ENCODE results near the gene LNPEP.

LNPEP gene

GRCh38 chr5:97062046-97062445 lies 126.2 kb downstream of the LNPEP start:
- no peak for DNase-seq (ENCODE audit: low read depth)
- H3K4me3 ChIP-seq (ENCODE audit: low read depth, low read length): no peak overlapping the region
- TF ChIP-seq CTCF (IDR thresholded peaks at IDR 0.05; ENCODE audit: control insufficient read depth, extremely low read depth, insufficient read depth): no peak

GRCh38 chr5:97063251-97063650 lies 127.4 kb downstream of the LNPEP start:
- DNase-seq (ENCODE audit: low read depth): no peak

GRCh38 chr5:97065475-97065874 lies 129.6 kb downstream of the LNPEP start:
- no peak for TF ChIP-seq CTCF (IDR thresholded peaks at IDR 0.05; ENCODE audit: control insufficient read depth, extremely low read depth, insufficient read depth)
- H3K4me3 ChIP-seq (ENCODE audit: low read depth, low read length): no peak overlapping the region
- no peak for DNase-seq (ENCODE audit: low read depth)

More at GRCh38 chr5:97063251-97063650, 127.4 kb downstream of the LNPEP start:
- H3K4me3 ChIP-seq (ENCODE audit: low read depth, low read length): no peak overlapping the region
- no peak for TF ChIP-seq CTCF (IDR thresholded peaks at IDR 0.05; ENCODE audit: control insufficient read depth, extremely low read depth, insufficient read depth)

GRCh38 chr5:97067296-97067850 lies 131.5 kb downstream of the LNPEP start:
- DNase-seq (ENCODE audit: low read depth): no peak
- no peak for TF ChIP-seq CTCF (IDR thresholded peaks at IDR 0.05; ENCODE audit: control insufficient read depth, extremely low read depth, insufficient read depth)
- H3K4me3 ChIP-seq (ENCODE audit: low read depth, low read length): no peak overlapping the region

- no peak overlapping the region for H3K4me3 ChIP-seq (ENCODE audit: low read depth, low read length)
- TF ChIP-seq CTCF (IDR thresholded peaks at IDR 0.05; ENCODE audit: control insufficient read depth, extremely low read depth, insufficient read depth): no peak
- no peak for DNase-seq (ENCODE audit: low read depth)
These were observed 134.4 kb downstream of the LNPEP start for GRCh38 chr5:97070234-97070633.

- no peak overlapping the region for H3K4me3 ChIP-seq (ENCODE audit: low read depth, low read length)
- no peak for DNase-seq (ENCODE audit: low read depth)
- TF ChIP-seq CTCF (IDR thresholded peaks at IDR 0.05; ENCODE audit: control insufficient read depth, extremely low read depth, insufficient read depth): no peak
These were observed 135.2 kb downstream of the LNPEP start for GRCh38 chr5:97071101-97071500.

- no peak for DNase-seq (ENCODE audit: low read depth)
- no peak overlapping the region for H3K4me3 ChIP-seq (ENCODE audit: low read depth, low read length)
- no peak for TF ChIP-seq CTCF (IDR thresholded peaks at IDR 0.05; ENCODE audit: control insufficient read depth, extremely low read depth, insufficient read depth)
These were observed 136.1 kb downstream of the LNPEP start for GRCh38 chr5:97071993-97072392.

Data from LNCaP clone FGC (cell line).